Activated gamma-delta T cell treated with Interleukin-2 at 50 U/mL for 16 hours (primary cell): ENCODE measurements around the gene NSUN7.
"Not testable (repeated sequence)": the region's sequence is repeated elsewhere in the genome, so short reads cannot be mapped to it uniquely, and the experiment has no call there.

Experiments used
- DNase-seq: peaks from one replicate; pipeline ENCODE4 v3.0.0-alpha.2; 2020

NSUN7 gene

GRCh38 chr4:40749717-40750460 lies at the start of gene NSUN7:
Gene NSUN7, plus strand, starts transcription at chr4:40749955. Its CDS starts 739 bp downstream, at chr4:40750694.
- DNase-seq, result peak; percentile 5

DNA sequence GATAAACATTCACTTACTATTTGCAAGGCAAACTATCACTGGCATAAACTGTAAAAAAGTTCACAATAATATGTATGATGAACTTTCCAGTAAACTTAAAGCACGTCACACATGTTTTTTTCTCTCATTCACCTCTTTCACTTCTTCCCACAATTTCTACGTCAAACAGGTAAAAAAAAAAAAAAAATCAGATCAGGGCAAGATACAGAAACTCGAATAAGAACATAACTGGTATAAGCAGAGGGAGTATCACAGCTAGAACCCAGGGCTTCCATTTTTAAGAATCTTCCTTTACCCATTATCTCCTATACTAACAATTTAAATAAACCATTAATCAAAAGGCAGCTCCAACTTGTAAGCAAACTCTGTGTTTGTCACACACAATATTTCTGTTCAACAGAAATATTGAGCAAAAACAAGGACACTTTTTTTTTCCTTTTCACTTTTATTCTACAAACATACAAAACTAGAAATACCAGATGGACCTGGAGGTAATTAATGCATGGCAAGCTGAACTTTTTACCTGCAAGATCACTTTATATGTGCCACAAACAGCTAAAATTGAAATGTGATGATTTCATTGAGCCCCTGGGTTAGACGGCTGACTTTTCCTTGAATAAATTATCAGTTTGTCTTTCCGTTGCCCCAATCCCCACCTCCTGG lies 47.5 kb upstream of the NSUN7 start:
- DNase-seq, result no peak

DNA sequence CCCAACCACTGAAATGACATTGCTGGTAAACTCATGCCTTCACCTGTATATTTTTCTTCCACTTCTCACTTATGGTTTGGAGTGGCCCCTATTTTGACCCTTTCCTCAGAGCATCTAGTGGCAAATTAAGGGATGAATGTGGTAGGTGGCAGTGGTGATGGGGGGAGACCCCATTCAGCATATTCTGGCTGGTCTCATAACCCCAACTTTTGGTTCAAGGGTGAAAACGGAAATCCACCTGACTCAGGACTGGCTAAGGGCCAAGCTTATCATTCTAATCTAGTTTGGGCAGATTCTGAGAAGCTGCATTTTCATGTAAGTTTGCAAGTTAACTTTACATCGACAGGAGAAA lies 47.0 kb upstream of the NSUN7 start:
- DNase-seq, result no peak

DNA sequence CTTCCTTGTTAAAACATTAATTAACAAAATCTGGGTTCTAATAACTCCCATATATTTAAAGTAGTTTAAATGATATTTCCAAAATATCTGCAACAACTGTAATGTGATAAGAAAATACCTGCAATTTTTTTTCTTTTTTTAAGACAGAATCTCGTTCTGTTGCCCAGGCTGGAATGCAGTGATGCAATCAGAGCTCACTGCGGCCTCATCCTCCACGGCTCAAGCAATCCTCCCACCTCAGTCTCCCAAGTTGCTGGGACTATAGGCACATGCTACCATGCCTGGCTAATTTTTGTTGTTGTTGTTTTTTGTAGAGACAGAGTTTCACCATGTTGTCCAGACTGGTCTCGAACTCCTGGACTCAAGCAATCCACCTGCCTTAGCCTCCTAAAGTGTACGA lies 45.7 kb upstream of the NSUN7 start:
- no peak for DNase-seq

DNA sequence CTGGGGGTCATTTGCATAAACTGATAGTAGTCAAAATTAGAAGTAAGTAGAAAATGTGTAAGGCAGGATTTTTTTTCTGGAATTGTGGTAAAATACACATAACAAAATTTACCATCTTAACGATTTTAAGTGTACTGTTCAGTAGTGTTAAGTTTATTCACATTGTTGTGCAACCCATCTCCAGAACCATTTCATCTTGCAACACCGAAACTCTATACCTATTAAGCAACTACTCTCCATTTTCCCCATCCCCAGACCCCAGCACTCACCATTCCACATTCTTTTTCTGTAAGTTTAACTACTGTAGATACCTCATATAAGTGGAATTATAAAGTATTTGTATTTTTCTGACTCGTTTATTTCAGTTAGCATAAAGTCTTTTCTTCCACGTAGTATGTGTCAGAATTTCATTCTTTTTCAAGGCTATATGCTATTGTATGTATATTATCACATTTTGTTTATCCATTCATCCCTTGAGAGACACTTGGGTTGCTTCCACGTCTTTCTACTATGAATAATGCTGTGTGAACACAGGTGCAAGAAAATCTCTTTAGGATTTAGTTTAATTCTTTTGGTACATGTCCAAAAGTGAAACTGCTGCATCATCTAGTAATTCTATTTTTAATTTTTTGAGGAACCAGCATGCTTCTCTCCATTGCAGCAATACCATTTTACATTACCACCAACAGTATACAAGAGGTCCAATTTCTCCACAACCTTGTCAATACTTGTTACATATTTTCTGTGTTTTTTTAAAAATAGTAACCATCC lies 39.1 kb upstream of the NSUN7 start:
- DNase-seq, result no peak

- DNase-seq, result not testable (repeated sequence)
These were observed 36.8 kb upstream of the NSUN7 start for GRCh38 chr4:40713001-40713400.

DNA sequence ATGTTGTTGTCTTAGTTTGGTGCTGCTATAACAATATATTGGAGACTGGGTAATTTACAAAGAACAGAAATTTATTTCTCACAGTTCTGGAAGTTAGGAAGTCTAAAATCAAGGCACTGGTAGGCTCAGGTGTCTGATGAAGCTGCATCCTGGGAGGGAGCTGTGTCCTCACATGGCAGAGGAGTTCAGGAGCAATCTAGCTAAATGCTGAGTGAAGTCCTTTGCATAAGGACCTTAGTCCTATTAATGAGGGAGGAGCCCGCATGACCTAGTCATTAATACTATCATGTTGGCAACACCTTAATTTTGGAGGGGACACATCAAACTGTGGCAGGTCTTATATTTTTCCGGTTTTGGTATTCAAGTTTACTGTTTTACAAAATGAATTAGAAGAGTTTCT lies 36.0 kb upstream of the NSUN7 start:
- DNase-seq, result no peak

DNA sequence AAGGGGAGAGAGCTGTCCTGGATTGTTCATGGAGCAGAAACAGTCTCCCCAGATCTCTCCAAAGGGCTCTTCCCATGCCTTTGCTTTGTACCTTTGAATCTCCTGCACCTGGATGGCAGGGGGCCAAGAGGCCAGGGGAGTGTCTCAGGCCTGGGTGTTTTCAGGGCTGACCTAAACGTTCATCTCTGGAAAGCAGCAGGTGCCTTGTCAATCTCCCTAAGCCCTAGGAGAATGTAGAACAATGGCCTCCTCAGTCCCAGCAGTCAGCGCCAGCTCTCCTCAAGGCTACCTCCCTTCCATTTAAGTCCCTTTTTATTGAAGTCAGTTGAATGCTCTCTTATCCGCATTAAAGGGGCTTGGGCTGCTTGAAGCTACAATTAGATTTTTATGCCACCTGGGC lies 31.2 kb upstream of the NSUN7 start:
- DNase-seq, result no peak

DNA sequence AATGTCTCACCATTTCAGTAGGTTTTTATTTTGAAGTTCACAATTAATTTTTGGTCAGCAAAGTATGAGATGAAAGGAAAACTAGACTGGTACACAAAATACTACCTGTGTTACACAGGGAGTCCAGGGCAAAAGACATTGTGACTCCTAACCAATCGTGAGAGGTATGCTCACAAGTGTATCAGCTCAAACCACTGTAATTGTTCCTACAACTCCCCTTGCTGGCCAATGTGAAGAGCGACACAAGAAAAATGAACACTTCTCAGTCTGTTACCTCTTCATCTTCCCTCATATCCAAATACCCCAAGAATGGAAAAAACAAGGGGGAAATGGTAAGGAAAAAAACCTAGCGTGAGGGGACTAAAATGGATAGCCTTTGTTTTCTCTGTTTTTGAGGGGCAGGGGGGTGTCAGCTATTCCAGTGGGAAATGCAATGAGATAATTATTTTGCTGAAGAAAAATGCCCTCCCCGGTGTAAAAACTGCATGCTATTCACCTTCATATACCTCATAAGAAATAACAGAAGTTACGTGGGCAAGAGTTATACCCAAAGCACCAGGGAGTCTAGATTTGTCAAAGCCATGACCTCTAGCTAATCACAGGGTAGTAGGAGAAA lies 30.6 kb upstream of the NSUN7 start:
- no peak for DNase-seq

DNA sequence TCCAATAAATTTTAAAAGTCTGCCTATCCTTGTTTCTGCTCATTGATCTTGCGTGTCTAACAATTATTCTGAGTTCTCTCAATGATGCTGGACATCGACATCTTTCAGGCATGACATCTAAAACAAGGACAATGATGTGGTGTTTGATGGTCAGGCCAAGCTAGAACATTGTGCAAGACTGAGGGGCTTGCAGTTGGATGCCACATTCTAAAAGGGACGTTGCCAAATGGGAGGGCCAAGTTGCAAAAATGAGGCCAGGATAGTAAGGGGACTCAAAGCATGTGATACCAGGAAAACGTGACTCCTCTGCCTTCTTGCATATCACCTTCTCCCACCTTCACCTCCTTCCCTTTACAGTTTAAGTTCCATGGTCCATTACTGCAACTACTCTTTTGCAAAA lies 29.4 kb upstream of the NSUN7 start:
- DNase-seq, result no peak

DNA sequence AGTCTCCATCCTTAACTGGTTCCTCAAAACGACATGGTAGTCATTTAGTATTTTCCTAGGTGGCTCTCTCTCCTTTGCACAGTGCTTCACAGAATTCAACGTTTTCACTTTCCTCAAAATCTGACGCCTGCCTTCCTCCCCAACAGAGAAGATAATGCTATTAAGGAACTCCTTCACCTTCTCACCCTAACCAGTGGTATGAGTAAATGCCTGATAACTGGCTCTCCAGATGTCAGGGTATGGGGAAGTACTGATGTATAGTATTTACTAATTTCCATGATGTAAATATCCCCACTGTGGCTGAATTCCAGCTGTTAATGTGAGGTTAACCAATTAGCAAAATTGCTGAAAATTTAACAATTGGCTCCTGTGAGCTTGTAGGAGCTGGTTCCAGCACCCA lies 28.8 kb upstream of the NSUN7 start:
- no peak for DNase-seq

DNA sequence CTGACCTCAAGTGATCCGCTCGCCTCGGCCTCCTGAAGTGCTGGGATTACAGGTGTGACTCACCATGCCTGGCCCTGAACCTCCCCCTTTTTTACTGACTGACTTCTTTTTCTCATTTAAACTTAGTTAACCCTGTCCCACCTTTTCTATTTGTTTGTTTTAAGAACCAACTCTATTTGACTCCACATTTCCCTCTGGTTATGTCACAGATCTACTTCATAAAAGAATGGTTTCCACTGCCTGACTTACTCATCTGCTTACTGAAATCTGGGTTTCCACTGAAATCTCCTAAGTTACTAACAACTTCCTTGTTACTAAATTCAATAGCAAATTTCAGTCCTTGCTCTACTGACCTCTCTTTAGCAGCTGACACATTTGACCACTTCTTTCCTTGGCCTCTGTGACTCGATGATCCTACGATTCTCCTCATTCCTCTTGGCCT lies 28.0 kb upstream of the NSUN7 start:
- DNase-seq, result no peak

GRCh38 chr4:40722576-40723161 lies 27.1 kb upstream of the NSUN7 start:
- DNase-seq, result no peak

DNA sequence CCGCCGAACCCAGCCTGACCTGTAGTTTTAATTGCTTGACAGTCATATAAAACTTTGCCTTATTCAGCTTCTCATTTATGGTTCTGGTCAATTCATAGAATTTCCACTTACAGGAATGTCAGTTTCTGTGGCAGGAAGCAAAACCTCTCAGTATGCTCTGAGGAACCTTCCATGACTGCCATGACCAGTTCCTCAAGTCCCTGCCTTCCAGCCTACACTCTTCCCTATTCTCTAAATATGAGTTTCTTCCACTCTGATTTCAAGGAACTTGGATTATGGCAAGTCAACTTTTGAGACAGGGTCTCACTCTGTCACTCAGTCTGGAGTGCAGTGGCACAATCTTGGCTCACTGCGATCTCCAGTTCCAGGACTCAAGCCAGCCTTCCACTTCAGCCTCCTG lies 26.0 kb upstream of the NSUN7 start:
- no peak for DNase-seq

DNA sequence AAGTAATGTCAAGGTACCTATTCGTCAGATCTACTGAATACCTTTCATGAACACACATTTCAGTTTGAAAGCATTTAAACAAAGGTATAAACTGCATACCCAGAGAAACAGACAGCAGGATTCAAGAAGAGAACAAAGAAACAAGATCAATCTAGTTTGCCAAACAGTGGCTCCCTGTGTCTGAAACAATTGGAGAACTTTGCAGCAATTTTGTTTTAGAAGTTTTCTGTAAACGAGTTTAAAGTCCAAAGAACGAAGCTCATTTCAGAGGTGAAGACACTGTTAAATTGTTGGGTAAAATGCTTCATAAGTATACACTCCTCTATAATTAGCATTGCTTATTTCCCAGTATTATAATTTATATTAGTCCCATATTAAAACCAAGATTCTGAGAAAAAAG lies 21.4 kb upstream of the NSUN7 start:
- DNase-seq, result no peak

DNA sequence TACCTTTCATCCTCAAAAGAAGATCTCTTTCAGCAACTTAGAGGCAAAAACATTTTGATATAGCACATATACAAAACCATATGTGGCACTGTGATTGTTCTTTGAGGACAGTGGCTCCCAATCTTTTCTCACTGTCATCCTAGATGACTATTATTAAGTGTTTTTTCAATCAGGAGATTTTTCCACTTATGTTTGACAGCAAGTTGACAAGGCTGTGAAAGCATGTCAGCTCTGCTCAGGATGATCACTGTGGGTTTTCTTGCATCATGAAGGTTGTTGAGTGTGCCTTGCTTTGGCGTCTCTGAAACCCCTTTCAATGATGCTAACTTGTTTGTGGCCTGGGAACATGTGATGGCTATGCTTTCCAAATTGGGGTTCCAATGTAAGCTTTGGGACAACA lies 20.2 kb upstream of the NSUN7 start:
- DNase-seq, result no peak

- no peak for DNase-seq
These were observed 19.6 kb upstream of the NSUN7 start for GRCh38 chr4:40730091-40730679.

- DNase-seq, result no peak
These were observed 18.4 kb upstream of the NSUN7 start for GRCh38 chr4:40731361-40731760.

DNA sequence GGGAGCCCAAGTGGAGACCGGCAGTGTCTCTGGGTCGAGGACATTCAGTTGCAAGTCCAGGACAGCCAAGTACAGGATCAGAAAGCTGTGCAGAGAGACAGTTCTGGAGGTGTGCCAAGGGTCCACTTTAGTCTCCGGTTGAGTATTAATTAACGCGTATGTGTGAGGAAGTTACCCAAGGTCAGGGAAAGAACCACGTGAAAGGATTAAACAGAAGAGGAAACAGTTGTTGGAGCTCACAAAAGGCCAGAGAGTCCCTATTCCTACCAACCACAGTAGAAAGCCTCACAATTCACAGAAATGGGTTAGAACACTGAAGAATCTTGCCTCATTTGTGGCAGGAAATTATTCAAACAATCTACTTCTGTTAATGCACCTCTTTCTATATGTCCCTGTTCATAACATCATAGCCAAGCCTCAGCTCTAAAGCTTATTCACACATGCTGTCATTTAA lies 17.9 kb upstream of the NSUN7 start:
- no peak for DNase-seq

DNA sequence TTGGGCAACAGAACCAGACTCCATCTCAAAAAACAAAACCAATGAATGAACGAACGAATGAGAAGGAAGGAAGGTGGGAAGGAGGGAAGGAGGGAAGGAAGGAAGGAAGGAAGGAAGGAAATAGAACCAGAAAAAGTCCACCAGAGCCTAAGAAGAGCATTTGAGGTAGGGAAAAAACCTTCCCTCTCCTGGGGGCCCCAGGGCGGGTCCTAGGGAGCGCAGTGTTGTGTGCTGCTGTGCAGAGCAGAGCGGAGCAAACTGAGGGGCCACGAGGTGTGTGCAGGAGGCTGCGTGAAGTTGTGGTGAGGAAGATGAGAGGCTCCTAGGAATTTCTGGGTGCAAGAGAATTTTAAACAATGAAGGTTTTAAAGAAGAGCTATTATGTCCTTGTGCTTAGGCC lies 16.0 kb upstream of the NSUN7 start:
- no peak for DNase-seq

DNA sequence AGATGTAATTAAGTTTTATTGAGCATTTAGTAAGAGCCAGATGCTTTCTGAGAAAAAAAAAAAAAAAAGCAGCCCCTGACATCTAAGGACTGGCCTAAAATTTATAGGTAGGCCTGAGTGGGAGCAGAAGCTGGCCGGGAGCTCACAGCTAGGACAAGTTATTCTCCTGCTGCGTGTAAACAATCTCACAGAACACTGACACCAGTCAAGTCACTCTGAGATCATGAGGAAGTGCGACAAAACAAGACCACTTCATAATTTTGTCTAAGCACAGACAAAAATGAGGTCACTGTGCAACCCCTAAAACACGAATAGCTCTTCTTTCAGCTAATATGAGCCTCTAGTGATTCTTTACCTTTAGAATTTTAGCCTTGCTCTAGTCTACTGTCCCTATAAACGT lies 15.3 kb upstream of the NSUN7 start:
- DNase-seq, result no peak

DNA sequence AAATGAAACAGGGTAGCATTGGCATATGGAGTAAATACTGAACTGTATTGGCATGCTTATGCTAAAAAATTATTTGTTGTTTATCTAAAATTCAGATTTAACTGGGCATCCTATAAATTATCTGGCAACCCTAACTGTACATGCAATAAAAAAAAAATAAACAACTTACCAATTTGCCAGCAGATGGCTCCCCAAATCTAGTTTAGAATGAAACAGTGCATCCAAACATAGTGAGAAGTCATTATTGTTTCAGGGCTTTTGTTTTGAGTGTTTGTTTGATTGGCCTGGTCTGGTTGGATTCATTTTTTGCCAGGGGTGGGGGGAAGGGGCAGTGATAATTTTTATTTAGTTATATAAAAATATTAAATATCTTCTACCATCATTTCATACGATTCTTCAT lies 12.8 kb upstream of the NSUN7 start:
- DNase-seq, result no peak

DNA sequence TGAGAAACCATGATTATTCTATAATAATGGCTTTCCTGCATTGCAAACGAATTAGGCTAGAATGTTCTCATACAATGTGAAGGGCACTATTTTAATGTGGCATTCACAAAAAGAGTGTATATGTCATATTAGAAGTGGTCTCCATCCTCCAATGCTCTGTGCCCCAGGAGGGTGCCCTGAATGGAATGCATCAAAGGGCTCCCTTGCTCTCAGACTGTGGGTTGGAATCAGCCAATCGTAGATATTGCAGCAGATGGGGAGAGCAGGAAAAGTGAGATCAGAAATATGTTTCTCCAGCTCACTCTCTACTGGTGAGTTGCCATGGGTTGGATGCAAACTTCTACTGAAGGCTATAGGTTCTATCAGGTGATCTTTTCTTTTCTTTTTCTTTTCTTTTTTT lies 11.9 kb upstream of the NSUN7 start:
- no peak for DNase-seq
